ENCODE results near the gene ZBTB43.

DNA sequence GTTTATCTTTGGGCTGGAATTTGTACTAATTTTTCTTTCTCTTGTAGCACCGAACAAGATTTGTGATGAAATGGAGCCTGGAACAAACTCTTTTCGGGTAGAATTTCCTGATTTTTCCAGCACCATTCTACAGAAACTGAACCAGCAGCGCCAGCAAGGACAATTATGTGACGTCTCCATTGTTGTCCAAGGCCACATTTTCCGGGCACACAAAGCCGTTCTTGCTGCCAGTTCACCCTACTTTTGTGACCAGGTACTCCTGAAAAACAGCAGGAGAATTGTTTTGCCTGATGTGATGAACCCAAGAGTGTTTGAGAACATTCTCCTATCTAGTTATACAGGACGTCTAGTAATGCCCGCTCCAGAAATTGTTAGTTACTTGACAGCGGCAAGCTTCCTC is 27.6 kb downstream of the ZBTB43 start:
- TF ChIP-seq, protein P1, sequence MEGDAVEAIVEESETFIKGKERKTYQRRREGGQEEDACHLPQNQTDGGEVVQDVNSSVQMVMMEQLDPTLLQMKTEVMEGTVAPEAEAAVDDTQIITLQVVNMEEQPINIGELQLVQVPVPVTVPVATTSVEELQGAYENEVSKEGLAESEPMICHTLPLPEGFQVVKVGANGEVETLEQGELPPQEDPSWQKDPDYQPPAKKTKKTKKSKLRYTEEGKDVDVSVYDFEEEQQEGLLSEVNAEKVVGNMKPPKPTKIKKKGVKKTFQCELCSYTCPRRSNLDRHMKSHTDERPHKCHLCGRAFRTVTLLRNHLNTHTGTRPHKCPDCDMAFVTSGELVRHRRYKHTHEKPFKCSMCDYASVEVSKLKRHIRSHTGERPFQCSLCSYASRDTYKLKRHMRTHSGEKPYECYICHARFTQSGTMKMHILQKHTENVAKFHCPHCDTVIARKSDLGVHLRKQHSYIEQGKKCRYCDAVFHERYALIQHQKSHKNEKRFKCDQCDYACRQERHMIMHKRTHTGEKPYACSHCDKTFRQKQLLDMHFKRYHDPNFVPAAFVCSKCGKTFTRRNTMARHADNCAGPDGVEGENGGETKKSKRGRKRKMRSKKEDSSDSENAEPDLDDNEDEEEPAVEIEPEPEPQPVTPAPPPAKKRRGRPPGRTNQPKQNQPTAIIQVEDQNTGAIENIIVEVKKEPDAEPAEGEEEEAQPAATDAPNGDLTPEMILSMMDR (IDR thresholded peaks at IDR 0.05), result no peak
- no peak for TF ChIP-seq POLR2A (IDR thresholded peaks at IDR 0.05)
- TF ChIP-seq POLR2AphosphoS5 (IDR thresholded peaks at IDR 0.05), result no peak

All from sigmoid colon (tissue), 4 donors.